ENCODE data around the gene PIK3R3. TPM values are rescaled to one million over a fixed set of nuclear protein-coding genes. Genes with fewer than 3 reads are reported as not detected.

Gene PIK3R3
- total and polyA plus RNA-seq, 2 donors (not counting 3 experiments of a cell fraction or from before 2014, with no cell fraction given), result 7.5 to 14.3 TPM

- BruUV-seq (replicated peaks), result no TSS peak
- no peaks in the 10 kb centered on the region for H3K27me3 ChIP-seq (ENCODE audit: control insufficient read depth in 2 of 2, insufficient read depth in 2 of 2, low read length in 2 of 2)
- dilution Hi-C loops (cut with MboI; ENCODE audit: extremely low pct_ligation_motif_present, low sequenced_read_pairs), result no loop called here
- no peaks in the 10 kb centered on the region for H3K79me2 ChIP-seq (ENCODE audit: control insufficient read depth, insufficient read depth, low read length)
- H3K36me3 ChIP-seq (ENCODE audit: control insufficient read depth in 2 of 2, extremely low read depth in 1 of 2, insufficient read depth in 2 of 2, low read length in 2 of 2), result no peaks in the 10 kb centered on the region
- no peak for FAIRE-seq
- no peaks in the 10 kb centered on the region for H4K20me1 ChIP-seq (replicated peaks; ENCODE audit: control insufficient read depth, extremely low read depth, insufficient read depth, low read length)
- H3K4me2 ChIP-seq (ENCODE audit: insufficient read depth, low read length), result no peak overlapping the region
- DNase-seq (ENCODE audit: low read depth, low spot score), result peak; percentile 21
- intact Hi-C loops (cut with micrococcal nuclease), result loop anchor here (5.0 kb wide), 2 partner anchors 168 to 447 kb away; partner anchors contain the start of genes GPBP1L1, LRRC41, TMEM69 and UQCRH
- H3K4me3 ChIP-seq (replicated peaks in 1 of 3; ENCODE audit: insufficient read depth in 1 of 3, low read depth in 1 of 3, low read length in 3 of 3), result no peak overlapping the region
- peaks cover 27% of the 10 kb centered on the region for H3K4me1 ChIP-seq (ENCODE audit: control insufficient read depth, extremely low read depth, insufficient read depth, low read length)
- no peak for TF ChIP-seq EZH2 (IDR thresholded peaks at IDR 0.05; ENCODE audit: borderline replicate concordance, low read depth, low read length, severe bottlenecking)
- TF ChIP-seq POLR2AphosphoS5 (IDR thresholded peaks at IDR 0.05; ENCODE audit: insufficient read depth, low read depth, low read length), result no peak
- no peak for TF ChIP-seq MAX (IDR thresholded peaks at IDR 0.05; ENCODE audit: insufficient read depth, insufficient read length)
- TF ChIP-seq JUN (IDR thresholded peaks at IDR 0.05; ENCODE audit: borderline replicate concordance, insufficient read depth, insufficient read length, low read depth), result no peak
- TF ChIP-seq GATA2 (IDR thresholded peaks at IDR 0.05; ENCODE audit: insufficient read depth, insufficient read length, low read depth, low read length), result no peak
- TF ChIP-seq POLR2A (IDR thresholded peaks at IDR 0.05; ENCODE audit: low read depth, low read length), result no peak
- CTCF ChIA-PET, result interaction anchor here (1.0 to 1.4 kb wide), 5 partner anchors 11 to 89 kb away, joined by 3 to 4 read pairs (median 4); no protein-coding TSS in a partner anchor
- no peaks in the 10 kb centered on the region for H3K9me3 ChIP-seq (replicated peaks; ENCODE audit: control insufficient read depth, insufficient read depth, low read length)
- no peaks in the 10 kb centered on the region for H3K9me1 ChIP-seq (replicated peaks; ENCODE audit: control insufficient read depth, extremely low read depth, insufficient read depth, low read length)
- H3K9ac ChIP-seq (replicated peaks; ENCODE audit: extremely low read depth, insufficient read depth, low read length), result no peak overlapping the region
- H3K27ac ChIP-seq (ENCODE audit: insufficient read depth, low read depth, low read length), result no peak overlapping the region
- no peak overlapping the region for H2AFZ ChIP-seq (ENCODE audit: low read depth, low read length)
- POLR2A ChIA-PET, result no interaction called here
Observed at GRCh38 chr1:46134660-46135331, 2.4 kb upstream of the PIK3R3 start.
